ENCODE data around the gene PCDH8.
A peak's percentile ranks its signal among the peaks of the same experiment; 100 is the strongest.

The PCDH8 gene

GRCh38 chr13:52870143-52870542 is 21.7 kb upstream of the PCDH8 start:
- H3K4me2 ChIP-seq (ENCODE audit: low read length), result no peak overlapping the region
- no peaks in the 10 kb centered on the region for H3K27me3 ChIP-seq (ENCODE audit: control insufficient read depth, insufficient read depth, low read length)
- H3K9ac ChIP-seq (ENCODE audit: low read depth, low read length), result no peak overlapping the region
- H3K9me3 ChIP-seq (replicated peaks; ENCODE audit: low read length), result peaks cover 2% of the 10 kb centered on the region
- no peaks in the 10 kb centered on the region for H3K36me3 ChIP-seq (ENCODE audit: insufficient read depth, low read length)
- no peak overlapping the region for H3K4me3 ChIP-seq (ENCODE audit: low read length)
- H3K4me1 ChIP-seq (ENCODE audit: control insufficient read depth, insufficient read depth, low read length), result no peaks in the 10 kb centered on the region

DNA sequence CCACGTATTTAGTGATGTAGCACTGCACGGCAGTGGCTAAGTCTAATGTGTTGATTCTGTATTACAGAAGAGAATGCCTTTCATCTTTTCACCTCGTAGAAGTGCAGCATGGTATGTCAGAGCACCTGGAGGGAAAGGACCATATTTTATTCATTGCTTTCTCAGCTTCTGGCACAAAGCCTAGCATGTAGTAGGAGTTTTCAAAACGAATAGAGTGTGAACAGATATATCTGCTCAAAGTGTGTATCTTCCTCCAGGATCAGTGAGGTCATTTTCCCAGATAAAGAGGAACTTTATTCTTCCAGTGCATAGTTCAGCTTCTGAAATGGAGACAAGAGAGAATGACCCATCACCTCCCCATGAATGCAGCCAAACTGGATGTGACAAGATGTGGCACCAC is 21.2 kb upstream of the PCDH8 start:
- H3K36me3 ChIP-seq (ENCODE audit: insufficient read depth, low read length), result no peaks in the 10 kb centered on the region

GRCh38 chr13:52869050-52869449 is 20.6 kb upstream of the PCDH8 start:
- Histone ChIP-seq H3K9ac (ENCODE audit: low read depth, low read length) (no peak overlapping the region), H3K27me3 (ENCODE audit: control insufficient read depth, insufficient read depth, low read length) (no peaks in the 10 kb centered on the region), H3K4me1 (ENCODE audit: control insufficient read depth, insufficient read depth, low read length) (no peaks in the 10 kb centered on the region), H3K4me2 (ENCODE audit: low read length) (no peak overlapping the region), H3K4me3 (ENCODE audit: low read length) (no peak overlapping the region), H3K9me3 (replicated peaks; ENCODE audit: low read length) (no peaks in the 10 kb centered on the region), H3K36me3 (ENCODE audit: insufficient read depth, low read length) (no peaks in the 10 kb centered on the region)

More for the DNA sequence above, 21.2 kb upstream of the PCDH8 start:
- H3K4me2 ChIP-seq (ENCODE audit: low read length), result no peak overlapping the region
- no peak overlapping the region for H3K4me3 ChIP-seq (ENCODE audit: low read length)
- H3K4me1 ChIP-seq (ENCODE audit: control insufficient read depth, insufficient read depth, low read length), result no peaks in the 10 kb centered on the region
- H3K9me3 ChIP-seq (replicated peaks; ENCODE audit: low read length), result no peaks in the 10 kb centered on the region
- no peaks in the 10 kb centered on the region for H3K27me3 ChIP-seq (ENCODE audit: control insufficient read depth, insufficient read depth, low read length)
- H3K9ac ChIP-seq (ENCODE audit: low read depth, low read length), result no peak overlapping the region

DNA sequence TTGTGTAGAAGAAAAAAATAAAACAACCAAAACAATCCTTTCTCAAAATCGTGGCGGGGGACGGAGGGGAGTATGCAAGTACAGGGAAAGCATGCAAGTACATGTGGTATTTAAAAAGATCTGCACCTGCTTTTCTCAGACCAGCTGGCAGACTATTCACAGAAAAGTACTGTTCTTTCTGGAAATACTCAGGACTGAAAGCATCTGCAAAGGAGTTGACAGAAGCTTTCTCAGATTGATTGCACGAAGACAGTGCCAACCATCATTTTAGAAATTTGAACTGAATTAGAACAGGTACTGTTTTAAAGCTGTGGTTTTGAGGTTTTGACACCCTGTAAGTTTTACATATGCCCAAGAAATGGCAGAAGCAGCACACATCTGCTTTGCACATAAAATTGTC is 19.8 kb upstream of the PCDH8 start:
- Histone ChIP-seq H3K27me3 (ENCODE audit: control insufficient read depth, insufficient read depth, low read length) (no peaks in the 10 kb centered on the region), H3K4me3 (ENCODE audit: low read length) (no peak overlapping the region), H3K9ac (ENCODE audit: low read depth, low read length) (no peak overlapping the region), H3K4me2 (ENCODE audit: low read length) (no peak overlapping the region), H3K4me1 (ENCODE audit: control insufficient read depth, insufficient read depth, low read length) (no peaks in the 10 kb centered on the region), H3K36me3 (ENCODE audit: insufficient read depth, low read length) (no peaks in the 10 kb centered on the region), H3K9me3 (replicated peaks; ENCODE audit: low read length) (no peaks in the 10 kb centered on the region)

DNA sequence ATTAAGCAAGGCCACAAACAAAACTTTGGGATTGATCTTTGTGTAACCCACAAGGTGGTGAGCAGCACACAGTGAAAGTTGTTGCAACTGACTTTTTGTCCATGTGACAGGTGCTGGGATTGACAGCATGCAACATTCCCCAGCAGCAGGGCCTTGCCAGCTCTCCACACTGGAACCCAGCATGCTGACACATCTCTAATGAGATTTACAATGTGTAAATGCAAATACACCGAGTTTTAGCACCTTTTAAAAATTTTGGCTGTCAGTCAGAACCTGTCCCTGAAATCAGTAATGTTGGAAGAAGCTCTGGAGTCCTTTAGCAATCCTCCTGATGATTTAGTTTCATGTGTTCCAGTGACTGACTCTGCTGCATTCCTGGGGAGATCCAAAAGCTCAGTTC is 16.5 kb upstream of the PCDH8 start:
- H3K4me2 ChIP-seq (ENCODE audit: low read length), result no peak overlapping the region
- H3K4me3 ChIP-seq (ENCODE audit: low read length), result no peak overlapping the region
- no peak overlapping the region for H3K9ac ChIP-seq (ENCODE audit: low read depth, low read length)
- H3K4me1 ChIP-seq (ENCODE audit: control insufficient read depth, insufficient read depth, low read length), result no peaks in the 10 kb centered on the region
- no peaks in the 10 kb centered on the region for H3K36me3 ChIP-seq (ENCODE audit: insufficient read depth, low read length)
- H3K27me3 ChIP-seq (ENCODE audit: control insufficient read depth, insufficient read depth, low read length), result no peaks in the 10 kb centered on the region
- no peaks in the 10 kb centered on the region for H3K9me3 ChIP-seq (replicated peaks; ENCODE audit: low read length)

GRCh38 chr13:52862358-52863206 is 14.1 kb upstream of the PCDH8 start:
- H3K4me1 ChIP-seq (ENCODE audit: control insufficient read depth, insufficient read depth, low read length), result no peaks in the 10 kb centered on the region
- H3K9ac ChIP-seq (ENCODE audit: low read depth, low read length), result no peak overlapping the region
- no peaks in the 10 kb centered on the region for H3K36me3 ChIP-seq (ENCODE audit: insufficient read depth, low read length)
- no peak overlapping the region for H3K4me3 ChIP-seq (ENCODE audit: low read length)
- no peak overlapping the region for H3K4me2 ChIP-seq (ENCODE audit: low read length)
- no peaks in the 10 kb centered on the region for H3K27me3 ChIP-seq (ENCODE audit: control insufficient read depth, insufficient read depth, low read length)
- no peaks in the 10 kb centered on the region for H3K9me3 ChIP-seq (replicated peaks; ENCODE audit: low read length)

DNA sequence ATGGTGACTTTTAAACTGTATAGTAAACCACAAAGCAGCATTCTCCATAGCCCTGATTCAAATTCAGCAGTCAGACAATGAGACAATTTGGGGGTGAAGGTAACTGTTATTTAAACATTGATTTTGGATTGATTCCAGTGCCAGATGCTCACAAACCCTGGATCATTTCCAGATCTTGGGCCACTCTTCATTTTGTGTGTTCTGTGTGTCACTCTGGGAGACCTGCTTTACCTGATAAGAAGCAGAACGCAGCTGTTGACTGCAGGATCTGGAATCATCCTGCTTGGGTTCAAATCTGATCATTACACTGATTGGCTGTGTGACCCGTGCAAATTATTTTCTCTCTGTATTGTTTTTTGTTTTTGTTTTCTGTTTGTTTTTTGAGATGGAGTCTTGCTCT is 4.0 kb upstream of the PCDH8 start:
- Histone ChIP-seq H3K36me3 (ENCODE audit: insufficient read depth, low read length) (no peaks in the 10 kb centered on the region), H3K27me3 (ENCODE audit: control insufficient read depth, insufficient read depth, low read length) (peaks cover 44% of the 10 kb centered on the region), H3K4me3 (ENCODE audit: low read length) (no peak overlapping the region), H3K4me1 (ENCODE audit: control insufficient read depth, insufficient read depth, low read length) (peaks cover 11% of the 10 kb centered on the region), H3K9me3 (replicated peaks; ENCODE audit: low read length) (peaks cover 6% of the 10 kb centered on the region), H3K9ac (ENCODE audit: low read depth, low read length) (no peak overlapping the region), H3K4me2 (ENCODE audit: low read length) (no peak overlapping the region)

DNA sequence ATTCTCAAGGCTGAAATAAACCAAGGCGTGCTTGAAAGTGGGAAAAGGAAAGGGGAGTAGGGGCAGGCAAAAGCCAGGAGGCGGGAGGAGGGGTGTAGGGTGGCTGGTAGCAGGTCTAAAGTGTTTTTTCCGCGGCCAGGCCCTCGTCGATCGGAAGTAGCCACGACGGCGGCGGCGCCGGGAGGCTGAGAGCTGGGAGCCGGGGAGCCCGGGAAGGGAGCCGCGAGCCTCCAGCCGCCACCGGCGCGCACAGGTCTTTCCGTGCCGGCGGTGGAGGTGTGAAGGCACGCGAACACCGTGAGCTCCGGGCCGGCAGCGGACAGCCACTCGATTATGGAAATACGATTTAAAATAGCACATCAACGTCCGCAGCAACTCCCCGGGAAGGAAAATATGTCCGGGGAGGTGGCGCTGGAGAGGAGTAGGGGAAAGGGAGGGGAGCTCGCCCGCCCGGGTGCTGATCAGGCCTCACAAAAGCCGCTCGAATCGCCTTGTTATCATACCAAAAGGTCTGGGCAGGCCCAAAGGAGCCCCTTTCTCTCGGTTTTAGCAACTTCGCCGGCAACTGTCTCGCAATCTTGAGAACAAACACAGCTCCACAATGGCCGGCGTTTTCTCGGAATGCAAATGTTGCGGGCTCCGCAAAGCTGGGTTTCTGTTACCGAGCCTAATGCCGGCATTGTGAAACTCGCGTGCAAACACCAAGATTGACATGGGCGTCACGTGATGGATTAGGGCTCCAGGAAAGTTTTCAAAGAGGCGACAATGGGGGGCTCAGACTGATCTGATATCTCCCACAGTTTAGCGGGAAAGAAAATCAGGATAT is 2.9 kb upstream of the PCDH8 start:
- peaks cover 11% of the 10 kb centered on the region for H3K4me1 ChIP-seq (ENCODE audit: control insufficient read depth, insufficient read depth, low read length)
- peak overlapping the region; percentile 69 for H3K4me3 ChIP-seq (ENCODE audit: low read length)
- no peaks in the 10 kb centered on the region for H3K36me3 ChIP-seq (ENCODE audit: insufficient read depth, low read length)
- peak overlapping the region; percentile 41 for H3K9ac ChIP-seq (ENCODE audit: low read depth, low read length)
- H3K4me2 ChIP-seq (ENCODE audit: low read length), result peak overlapping the region; percentile 89
- H3K9me3 ChIP-seq (replicated peaks; ENCODE audit: low read length), result peaks cover 8% of the 10 kb centered on the region
- peaks cover 50% of the 10 kb centered on the region for H3K27me3 ChIP-seq (ENCODE audit: control insufficient read depth, insufficient read depth, low read length)

GRCh38 chr13:52850396-52851136 is 2.1 kb upstream of the PCDH8 start:
- peak overlapping the region; percentile 89 for H3K4me2 ChIP-seq (ENCODE audit: low read length)
- peak overlapping the region; percentile 69 for H3K4me3 ChIP-seq (ENCODE audit: low read length)
- H3K27me3 ChIP-seq (ENCODE audit: control insufficient read depth, insufficient read depth, low read length), result peaks cover 57% of the 10 kb centered on the region
- peaks cover 8% of the 10 kb centered on the region for H3K9me3 ChIP-seq (replicated peaks; ENCODE audit: low read length)
- peak overlapping the region; percentile 41 for H3K9ac ChIP-seq (ENCODE audit: low read depth, low read length)
- H3K4me1 ChIP-seq (ENCODE audit: control insufficient read depth, insufficient read depth, low read length), result peaks cover 11% of the 10 kb centered on the region
- no peaks in the 10 kb centered on the region for H3K36me3 ChIP-seq (ENCODE audit: insufficient read depth, low read length)

GRCh38 chr13:52850072-52850395 is 1.6 kb upstream of the PCDH8 start:
- Histone ChIP-seq H3K4me2 (ENCODE audit: low read length) (no peak overlapping the region), H3K36me3 (ENCODE audit: insufficient read depth, low read length) (no peaks in the 10 kb centered on the region), H3K9ac (ENCODE audit: low read depth, low read length) (no peak overlapping the region), H3K9me3 (replicated peaks; ENCODE audit: low read length) (peaks cover 8% of the 10 kb centered on the region), H3K4me3 (ENCODE audit: low read length) (peak overlapping the region; percentile 69), H3K27me3 (ENCODE audit: control insufficient read depth, insufficient read depth, low read length) (peaks cover 63% of the 10 kb centered on the region), H3K4me1 (ENCODE audit: control insufficient read depth, insufficient read depth, low read length) (peaks cover 11% of the 10 kb centered on the region)

- H3K36me3 ChIP-seq (ENCODE audit: insufficient read depth, low read length), result no peaks in the 10 kb centered on the region
- H3K27me3 ChIP-seq (ENCODE audit: control insufficient read depth, insufficient read depth, low read length), result peaks cover 68% of the 10 kb centered on the region
- H3K9ac ChIP-seq (ENCODE audit: low read depth, low read length), result no peak overlapping the region
- H3K4me2 ChIP-seq (ENCODE audit: low read length), result no peak overlapping the region
- peaks cover 8% of the 10 kb centered on the region for H3K9me3 ChIP-seq (replicated peaks; ENCODE audit: low read length)
- peaks cover 11% of the 10 kb centered on the region for H3K4me1 ChIP-seq (ENCODE audit: control insufficient read depth, insufficient read depth, low read length)
- H3K4me3 ChIP-seq (ENCODE audit: low read length), result no peak overlapping the region
Measured at GRCh38 chr13:52849291-52850071, 1.0 kb upstream of the PCDH8 start.
